ENCODE results near the gene S100PBP. TPM values are rescaled to one million over a fixed set of nuclear protein-coding genes. Genes with fewer than 3 reads are reported as not detected.

Gene S100PBP
- total and polyA plus RNA-seq, 10 of the 15 experiments (the other 5 are each of a cell fraction or from before 2014, with no cell fraction given), result 17.0 to 98.3 (median 40.6) TPM

Other genes starting within 250 kb of the S100PBP start
Only the 7 nearest of the 9 such genes appear.
- 156 and 165 TPM in 2 replicates for gene RBBP4, start 166.4 kb upstream of the S100PBP start, total RNA-seq (2014; rRNA removed)
- 194 TPM in 2 replicates for gene RBBP4, start 166.4 kb upstream of the S100PBP start, total RNA-seq (2014; rRNA removed; fragmentation: Illumina TruSeq; extraction: Trizol)
- 290 and 303 TPM in 2 replicates for gene RBBP4, start 166.4 kb upstream of the S100PBP start, total RNA-seq (2021)
- gene RBBP4, start 166.4 kb upstream of the S100PBP start, polyA plus RNA-seq (2011; rRNA removed), result 228 and 250 TPM in 2 replicates
- gene RBBP4, start 166.4 kb upstream of the S100PBP start, polyA plus RNA-seq (2014; fragmentation: Illumina TruSeq; extraction: Trizol), result 237 and 297 TPM in 2 replicates
- gene RBBP4, start 166.4 kb upstream of the S100PBP start, polyA plus RNA-seq (2014; fragmentation: Nextera tagmentation; extraction: Ambion mirVana), result 100 to 1,000 TPM; 120 to 234 TPM
- gene RBBP4, start 166.4 kb upstream of the S100PBP start, polyA plus RNA-seq (2014; rRNA removed), result 169 and 177 TPM in 2 replicates
- gene RBBP4, start 166.4 kb upstream of the S100PBP start, polyA plus RNA-seq (2016; fragmentation: Nextera tagmentation; extraction: Ambion mirVana), result 100 to 1,000 TPM; 342 to 357 TPM
- 0.27 TPM in 1 of 2 replicates, not detected in the other for gene SYNC, start 114.9 kb upstream of the S100PBP start, total RNA-seq (2014; rRNA removed)
- gene SYNC, start 114.9 kb upstream of the S100PBP start, total RNA-seq (2014; rRNA removed; fragmentation: Illumina TruSeq; extraction: Trizol), result 0.04 TPM in 1 of 2 replicates, not detected in the other
- not detected in 2 replicates for gene SYNC, start 114.9 kb upstream of the S100PBP start, total RNA-seq (2021)
- gene SYNC, start 114.9 kb upstream of the S100PBP start, polyA plus RNA-seq (2011; rRNA removed), result 0.05 TPM in 1 of 2 replicates, not detected in the other
- gene SYNC, start 114.9 kb upstream of the S100PBP start, polyA plus RNA-seq (2014; fragmentation: Illumina TruSeq; extraction: Trizol), result 0.05 TPM in 1 of 2 replicates, not detected in the other
- gene SYNC, start 114.9 kb upstream of the S100PBP start, polyA plus RNA-seq (2014; fragmentation: Nextera tagmentation; extraction: Ambion mirVana), result not detected
- gene SYNC, start 114.9 kb upstream of the S100PBP start, polyA plus RNA-seq (2014; rRNA removed), result not detected in 2 replicates
- under 1 TPM in 1 of 2 experiments, not detected in 1; 0.12 TPM for gene SYNC, start 114.9 kb upstream of the S100PBP start, polyA plus RNA-seq (2016; fragmentation: Nextera tagmentation; extraction: Ambion mirVana)
- gene YARS1, start 295 bp upstream of the S100PBP start, total RNA-seq (2014; rRNA removed), result 169 and 170 TPM in 2 replicates
- gene YARS1, start 295 bp upstream of the S100PBP start, total RNA-seq (2014; rRNA removed; fragmentation: Illumina TruSeq; extraction: Trizol), result 113 TPM in 2 replicates
- 158 and 159 TPM in 2 replicates for gene YARS1, start 295 bp upstream of the S100PBP start, total RNA-seq (2021)
- 82.0 and 85.6 TPM in 2 replicates for gene YARS1, start 295 bp upstream of the S100PBP start, polyA plus RNA-seq (2011; rRNA removed)
- gene YARS1, start 295 bp upstream of the S100PBP start, polyA plus RNA-seq (2014; fragmentation: Illumina TruSeq; extraction: Trizol), result 179 and 220 TPM in 2 replicates
- gene YARS1, start 295 bp upstream of the S100PBP start, polyA plus RNA-seq (2014; fragmentation: Nextera tagmentation; extraction: Ambion mirVana), result 10 to 100 TPM; 39.9 to 66.4 TPM
- gene YARS1, start 295 bp upstream of the S100PBP start, polyA plus RNA-seq (2014; rRNA removed), result 112 and 129 TPM in 2 replicates
- 100 to 1,000 TPM; 193 to 202 TPM for gene YARS1, start 295 bp upstream of the S100PBP start, polyA plus RNA-seq (2016; fragmentation: Nextera tagmentation; extraction: Ambion mirVana)
- not detected in 2 replicates for gene FNDC5, start 53.3 kb downstream of the S100PBP start, total RNA-seq (2014; rRNA removed)
- gene FNDC5, start 53.3 kb downstream of the S100PBP start, total RNA-seq (2014; rRNA removed; fragmentation: Illumina TruSeq; extraction: Trizol), result not detected in 2 replicates
- not detected in 2 replicates for gene FNDC5, start 53.3 kb downstream of the S100PBP start, total RNA-seq (2021)
- 0.23 and 0.36 TPM in 2 replicates for gene FNDC5, start 53.3 kb downstream of the S100PBP start, polyA plus RNA-seq (2011; rRNA removed)
- gene FNDC5, start 53.3 kb downstream of the S100PBP start, polyA plus RNA-seq (2014; fragmentation: Illumina TruSeq; extraction: Trizol), result 0.01 TPM in 1 of 2 replicates, not detected in the other
- gene FNDC5, start 53.3 kb downstream of the S100PBP start, polyA plus RNA-seq (2014; fragmentation: Nextera tagmentation; extraction: Ambion mirVana), result under 1 TPM; 0.14 to 0.26 TPM
- not detected in 2 replicates for gene FNDC5, start 53.3 kb downstream of the S100PBP start, polyA plus RNA-seq (2014; rRNA removed)
- under 1 TPM; 0.11 to 0.29 TPM for gene FNDC5, start 53.3 kb downstream of the S100PBP start, polyA plus RNA-seq (2016; fragmentation: Nextera tagmentation; extraction: Ambion mirVana)
- gene HPCA, start 68.8 kb downstream of the S100PBP start, total RNA-seq (2014; rRNA removed), result not detected in 2 replicates
- not detected in 2 replicates for gene HPCA, start 68.8 kb downstream of the S100PBP start, total RNA-seq (2014; rRNA removed; fragmentation: Illumina TruSeq; extraction: Trizol)
- gene HPCA, start 68.8 kb downstream of the S100PBP start, total RNA-seq (2021), result not detected in 2 replicates
- 0.11 TPM in 1 of 2 replicates, not detected in the other for gene HPCA, start 68.8 kb downstream of the S100PBP start, polyA plus RNA-seq (2011; rRNA removed)
- gene HPCA, start 68.8 kb downstream of the S100PBP start, polyA plus RNA-seq (2014; fragmentation: Illumina TruSeq; extraction: Trizol), result not detected in 2 replicates
- gene HPCA, start 68.8 kb downstream of the S100PBP start, polyA plus RNA-seq (2014; fragmentation: Nextera tagmentation; extraction: Ambion mirVana), result not detected
- not detected in 2 replicates for gene HPCA, start 68.8 kb downstream of the S100PBP start, polyA plus RNA-seq (2014; rRNA removed)
- gene HPCA, start 68.8 kb downstream of the S100PBP start, polyA plus RNA-seq (2016; fragmentation: Nextera tagmentation; extraction: Ambion mirVana), result not detected
- gene TMEM54, start 83.7 kb downstream of the S100PBP start, total RNA-seq (2014; rRNA removed), result 0.34 and 0.71 TPM in 2 replicates
- gene TMEM54, start 83.7 kb downstream of the S100PBP start, total RNA-seq (2014; rRNA removed; fragmentation: Illumina TruSeq; extraction: Trizol), result 0.18 and 0.45 TPM in 2 replicates
- gene TMEM54, start 83.7 kb downstream of the S100PBP start, total RNA-seq (2021), result 0.59 and 1.1 TPM in 2 replicates
- 0.63 and 0.80 TPM in 2 replicates for gene TMEM54, start 83.7 kb downstream of the S100PBP start, polyA plus RNA-seq (2011; rRNA removed)
- 0.16 TPM in 1 of 2 replicates, not detected in the other for gene TMEM54, start 83.7 kb downstream of the S100PBP start, polyA plus RNA-seq (2014; fragmentation: Illumina TruSeq; extraction: Trizol)
- under 1 TPM in 1 of 2 experiments, not detected in 1; 0.07 TPM for gene TMEM54, start 83.7 kb downstream of the S100PBP start, polyA plus RNA-seq (2014; fragmentation: Nextera tagmentation; extraction: Ambion mirVana)
- 0.56 and 0.76 TPM in 2 replicates for gene TMEM54, start 83.7 kb downstream of the S100PBP start, polyA plus RNA-seq (2014; rRNA removed)
- gene TMEM54, start 83.7 kb downstream of the S100PBP start, polyA plus RNA-seq (2016; fragmentation: Nextera tagmentation; extraction: Ambion mirVana), result under 1 TPM; 0.71 to 0.94 TPM
- gene RNF19B, start 147.2 kb downstream of the S100PBP start, total RNA-seq (2014; rRNA removed), result 17.2 and 17.6 TPM in 2 replicates
- gene RNF19B, start 147.2 kb downstream of the S100PBP start, total RNA-seq (2014; rRNA removed; fragmentation: Illumina TruSeq; extraction: Trizol), result 15.5 and 16.7 TPM in 2 replicates
- 30.3 and 32.2 TPM in 2 replicates for gene RNF19B, start 147.2 kb downstream of the S100PBP start, total RNA-seq (2021)
- 21.7 and 32.6 TPM in 2 replicates for gene RNF19B, start 147.2 kb downstream of the S100PBP start, polyA plus RNA-seq (2011; rRNA removed)
- 23.1 and 24.9 TPM in 2 replicates for gene RNF19B, start 147.2 kb downstream of the S100PBP start, polyA plus RNA-seq (2014; fragmentation: Illumina TruSeq; extraction: Trizol)
- gene RNF19B, start 147.2 kb downstream of the S100PBP start, polyA plus RNA-seq (2014; fragmentation: Nextera tagmentation; extraction: Ambion mirVana), result 1 to 10 TPM; 4.3 to 9.1 TPM
- 23.4 and 24.2 TPM in 2 replicates for gene RNF19B, start 147.2 kb downstream of the S100PBP start, polyA plus RNA-seq (2014; rRNA removed)
- gene RNF19B, start 147.2 kb downstream of the S100PBP start, polyA plus RNA-seq (2016; fragmentation: Nextera tagmentation; extraction: Ambion mirVana), result 1 to 10 TPM; 2.8 to 4.0 TPM

Measured in GM12878 (cell line).